BE2C (cell line): ENCODE measurements around the gene PDCD4.

Experiments
- DNase-seq: peaks from one replicate; pipeline ENCODE4 v3.0.0-alpha.2; 2020
- H3K27me3 ChIP-seq: fragments of 250-450 bp; sonication (Bioruptor Pico); 2 replicates; pipeline ENCODE4 v1.5.1; 2020; ENCODE audit warnings: mild to moderate bottlenecking
- H3K36me3 ChIP-seq: fragments of 250-450 bp; sonication (Bioruptor Pico); 2 replicates; pipeline ENCODE4 v1.5.1; 2020; ENCODE audit warnings: mild to moderate bottlenecking
- H3K4me1 ChIP-seq: fragments of 250-450 bp; sonication (Bioruptor Pico); 2 replicates; pipeline ENCODE4 v1.5.1; 2020
- H3K4me3 ChIP-seq: 2 replicates; pipeline ENCODE4 v1.5.1; 2011; ENCODE audit warnings: low read depth, low read length
- H3K9me3 ChIP-seq: fragments of 250-450 bp; sonication (Bioruptor Pico); 2 replicates; pipeline ENCODE4 v1.5.1; 2020
- CTCF ChIP-seq: IDR thresholded peaks from 2 replicates; pipeline ENCODE4 v1.5.1; 2012; ENCODE audit warnings: mild to moderate bottlenecking, low read depth, low read length

The PDCD4 gene

GRCh38 chr10:110825508-110825907 is 46.2 kb upstream of the PDCD4 start:
- peaks cover 31% of the 10 kb centered on the region for H3K4me1 ChIP-seq
- H3K36me3 ChIP-seq, result peaks cover 58% of the 10 kb centered on the region
- no peak overlapping the region for H3K4me3 ChIP-seq
- H3K27me3 ChIP-seq, result no peaks in the 10 kb centered on the region
- TF ChIP-seq CTCF, result no peak
- H3K9me3 ChIP-seq, result no peaks in the 10 kb centered on the region
- no peak for DNase-seq

- H3K36me3 ChIP-seq, result peaks cover 58% of the 10 kb centered on the region
Observed at GRCh38 chr10:110827410-110827809, 44.3 kb upstream of the PDCD4 start.

GRCh38 chr10:110827875-110828274 is 43.9 kb upstream of the PDCD4 start:
- no peaks in the 10 kb centered on the region for H3K9me3 ChIP-seq
- H3K4me3 ChIP-seq, result no peak overlapping the region
- no peak for TF ChIP-seq CTCF
- no peak for DNase-seq
- peaks cover 59% of the 10 kb centered on the region for H3K36me3 ChIP-seq
- peaks cover 7% of the 10 kb centered on the region for H3K4me1 ChIP-seq
- no peaks in the 10 kb centered on the region for H3K27me3 ChIP-seq

More at GRCh38 chr10:110827410-110827809, 44.3 kb upstream of the PDCD4 start:
- no peak for TF ChIP-seq CTCF
- no peak for DNase-seq
- H3K4me1 ChIP-seq, result peaks cover 12% of the 10 kb centered on the region
- no peaks in the 10 kb centered on the region for H3K27me3 ChIP-seq
- no peaks in the 10 kb centered on the region for H3K9me3 ChIP-seq
- H3K4me3 ChIP-seq, result no peak overlapping the region

- no peak for DNase-seq
- no peak overlapping the region for H3K4me3 ChIP-seq
- TF ChIP-seq CTCF, result no peak
- H3K4me1 ChIP-seq, result peaks cover 4% of the 10 kb centered on the region; the same call in 1 of the 2 replicates
- no peaks in the 10 kb centered on the region for H3K9me3 ChIP-seq
- H3K27me3 ChIP-seq, result no peaks in the 10 kb centered on the region
- H3K36me3 ChIP-seq, result peaks cover 56% of the 10 kb centered on the region
Observed at GRCh38 chr10:110828525-110828924, 43.2 kb upstream of the PDCD4 start.

- no peak for TF ChIP-seq CTCF
- Histone ChIP-seq H3K4me1 (peaks cover 4% of the 10 kb centered on the region; the same call in 1 of the 2 replicates), H3K4me3 (no peak overlapping the region), H3K27me3 (no peaks in the 10 kb centered on the region), H3K9me3 (no peaks in the 10 kb centered on the region), H3K36me3 (peaks cover 54% of the 10 kb centered on the region)
- DNase-seq, result no peak
Observed at GRCh38 chr10:110829721-110830410, 41.9 kb upstream of the PDCD4 start.

- Histone ChIP-seq H3K36me3 (peaks cover 48% of the 10 kb centered on the region), H3K9me3 (no peaks in the 10 kb centered on the region), H3K4me3 (no peak overlapping the region), H3K4me1 (0 out of 2 replicates have a peak, but pooled peaks cover 4% of the 10 kb centered on the region), H3K27me3 (no peaks in the 10 kb centered on the region)
- TF ChIP-seq CTCF, result no peak
- DNase-seq, result no peak
Observed at GRCh38 chr10:110833234-110833940, 38.3 kb upstream of the PDCD4 start.
